GDM1 (cell line): ENCODE data around the gene IRF8.

Experiments used
- DNase-seq: peaks from one replicate; lab custom pipeline; 2025; lab: John Stamatoyannopoulos, UW

IRF8 gene

DNA sequence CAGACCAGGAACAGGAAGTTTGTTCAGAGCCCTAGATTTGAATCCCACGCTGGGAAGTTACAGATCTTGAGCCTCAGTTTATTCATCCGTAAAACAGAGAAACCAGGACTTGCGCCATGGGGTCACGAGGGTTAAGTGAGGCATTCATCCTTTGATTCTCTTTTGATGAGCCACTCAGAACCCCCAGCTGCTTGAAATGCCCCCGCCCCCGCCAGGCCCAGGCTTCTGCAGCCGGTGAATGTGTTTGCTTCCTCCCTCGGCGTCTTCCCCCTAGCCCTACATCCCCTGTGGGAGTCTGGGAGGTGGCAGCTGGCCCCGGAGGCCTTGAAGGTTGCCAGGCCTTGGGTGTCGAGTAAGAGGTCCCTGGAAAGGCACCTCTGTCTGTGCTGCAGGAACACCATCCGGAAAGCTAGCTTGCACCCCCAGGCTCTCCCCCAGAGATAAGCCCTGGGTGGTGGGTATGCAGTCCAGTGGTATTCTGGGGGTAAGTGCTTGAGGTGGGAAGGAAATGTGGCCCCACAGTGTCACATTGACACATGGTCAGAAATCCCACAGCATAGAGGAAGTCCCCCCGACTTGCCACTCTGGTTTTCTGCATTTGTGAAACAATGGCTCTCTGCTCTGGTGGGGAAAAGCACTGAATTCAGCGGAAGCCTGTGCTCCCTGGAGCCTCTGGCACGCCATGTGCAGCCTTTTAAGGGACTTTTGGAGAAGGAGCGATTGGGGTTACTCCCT, 14.9 kb downstream of the IRF8 start:
- no peak for DNase-seq

DNA sequence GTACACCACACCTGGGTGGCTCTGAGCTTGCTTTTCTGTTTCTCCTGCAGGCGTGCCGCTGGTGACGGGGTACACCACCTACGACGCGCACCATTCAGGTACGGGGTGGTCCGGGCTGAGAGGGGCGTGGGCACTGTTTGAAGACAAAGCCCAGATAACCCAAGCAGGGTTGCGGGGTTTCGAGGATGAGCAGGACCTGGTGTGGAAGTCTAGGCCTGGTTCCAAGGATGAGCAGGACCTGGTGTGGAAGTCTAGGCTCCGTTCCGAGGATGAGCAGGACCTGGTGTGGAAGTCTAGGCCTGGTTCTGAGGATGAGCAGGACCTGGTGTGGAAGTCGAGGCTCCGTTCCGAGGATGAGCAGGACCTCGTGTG, 15.4 kb downstream of the IRF8 start:
- no peak for DNase-seq

GRCh38 chr16:85915125-85915845, 16.3 kb downstream of the IRF8 start:
- DNase-seq: no peak

GRCh38 chr16:85916141-85916890, 17.4 kb downstream of the IRF8 start:
- no peak for DNase-seq

DNA sequence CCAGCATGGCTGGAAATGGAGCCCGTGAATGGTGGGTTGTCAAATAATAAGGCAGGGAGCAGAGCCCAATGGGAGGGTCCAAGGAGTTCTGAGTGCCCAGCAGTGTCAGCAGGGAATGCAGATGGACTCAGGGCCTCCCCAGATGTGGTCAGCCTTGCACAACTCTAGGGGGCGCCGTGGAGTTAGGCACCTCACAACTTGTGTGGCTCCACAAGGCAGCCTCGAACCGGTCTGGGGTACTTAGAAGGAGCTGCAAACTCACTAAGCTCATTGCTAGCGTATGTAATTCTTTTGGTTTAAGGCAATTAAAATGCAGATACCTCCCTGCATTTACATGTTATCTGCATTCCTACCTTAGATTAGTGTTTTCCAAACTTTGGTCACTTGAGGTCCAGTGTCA, 18.1 kb downstream of the IRF8 start:
- DNase-seq: no peak

GRCh38 chr16:85917959-85918358, 19.0 kb downstream of the IRF8 start:
- DNase-seq: no peak

DNA sequence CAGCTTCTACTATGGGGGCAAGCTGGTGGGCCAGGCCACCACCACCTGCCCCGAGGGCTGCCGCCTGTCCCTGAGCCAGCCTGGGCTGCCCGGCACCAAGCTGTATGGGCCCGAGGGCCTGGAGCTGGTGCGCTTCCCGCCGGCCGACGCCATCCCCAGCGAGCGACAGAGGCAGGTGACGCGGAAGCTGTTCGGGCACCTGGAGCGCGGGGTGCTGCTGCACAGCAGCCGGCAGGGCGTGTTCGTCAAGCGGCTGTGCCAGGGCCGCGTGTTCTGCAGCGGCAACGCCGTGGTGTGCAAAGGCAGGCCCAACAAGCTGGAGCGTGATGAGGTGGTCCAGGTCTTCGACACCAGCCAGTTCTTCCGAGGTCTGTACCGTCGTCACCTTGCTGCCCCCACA, 19.5 kb downstream of the IRF8 start:
- DNase-seq: no peak

- DNase-seq: no peak
Observed at GRCh38 chr16:85919271-85920267, 20.6 kb downstream of the IRF8 start.

DNA sequence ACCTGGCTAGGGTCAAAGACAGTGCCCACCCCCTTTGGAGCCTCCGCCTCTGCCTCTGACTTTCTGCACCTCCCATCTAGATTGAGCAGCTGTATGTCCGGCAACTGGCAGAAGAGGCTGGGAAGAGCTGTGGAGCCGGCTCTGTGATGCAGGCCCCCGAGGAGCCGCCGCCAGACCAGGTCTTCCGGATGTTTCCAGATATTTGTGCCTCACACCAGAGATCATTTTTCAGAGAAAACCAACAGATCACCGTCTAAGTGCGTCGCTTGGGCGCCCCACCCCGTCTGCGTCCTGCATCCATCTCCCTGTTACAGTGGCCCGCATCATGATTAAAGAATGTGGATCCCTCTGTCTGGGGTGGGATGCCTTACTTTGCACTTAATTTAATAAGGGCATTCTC, 22.1 kb downstream of the IRF8 start:
- DNase-seq: no peak

GRCh38 chr16:85923153-85924021, 24.4 kb downstream of the IRF8 start:
- no peak for DNase-seq

DNA sequence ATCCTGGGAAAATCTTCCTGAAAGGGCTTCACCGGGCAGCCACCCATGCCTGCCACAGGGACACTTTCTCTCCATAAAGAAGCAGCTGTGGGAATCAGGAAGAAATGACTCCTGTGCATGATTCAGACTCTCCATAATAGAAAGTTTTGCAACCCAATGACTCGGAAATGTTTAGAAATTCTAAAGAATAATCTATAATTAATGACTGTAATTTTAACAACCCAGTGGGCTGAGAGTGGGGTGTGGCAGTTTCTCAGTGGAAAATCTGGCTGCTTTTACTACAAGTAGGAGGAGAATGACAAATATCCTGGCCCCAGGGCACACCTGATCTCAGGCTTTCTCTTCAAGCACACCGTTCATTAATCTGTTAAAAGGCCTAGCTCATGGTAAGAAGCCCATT, 25.7 kb downstream of the IRF8 start:
- no peak for DNase-seq

- no peak for DNase-seq
Observed at GRCh38 chr16:85926370-85926769, 27.4 kb downstream of the IRF8 start.

- no peak for DNase-seq
Observed at GRCh38 chr16:85927371-85927770, 28.4 kb downstream of the IRF8 start.

- DNase-seq: no peak
Observed at GRCh38 chr16:85927959-85928358, 29.0 kb downstream of the IRF8 start.

DNA sequence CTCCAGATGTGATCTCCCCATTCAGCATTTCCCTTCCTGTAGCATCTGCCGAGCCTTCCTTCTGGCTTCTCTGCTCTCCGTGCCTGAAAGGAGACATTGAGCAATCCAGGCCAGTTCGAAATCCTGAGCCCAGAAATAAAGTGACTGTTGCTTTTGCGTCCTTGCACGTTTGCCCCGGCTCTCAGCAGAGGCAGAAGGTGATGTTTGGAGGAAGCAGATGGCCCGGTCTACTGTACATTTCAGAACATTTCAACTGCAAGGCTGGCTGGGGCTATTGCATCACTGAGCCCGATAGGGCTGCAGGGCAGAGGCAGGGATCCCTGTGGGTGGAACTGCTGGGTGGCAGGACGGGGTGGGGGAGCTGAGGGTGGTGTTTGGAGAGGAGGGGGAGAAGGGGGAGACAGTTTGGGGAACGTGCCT, 29.4 kb downstream of the IRF8 start:
- no peak for DNase-seq

- DNase-seq: no peak
Observed at GRCh38 chr16:85929259-85929721, 30.3 kb downstream of the IRF8 start.

DNA sequence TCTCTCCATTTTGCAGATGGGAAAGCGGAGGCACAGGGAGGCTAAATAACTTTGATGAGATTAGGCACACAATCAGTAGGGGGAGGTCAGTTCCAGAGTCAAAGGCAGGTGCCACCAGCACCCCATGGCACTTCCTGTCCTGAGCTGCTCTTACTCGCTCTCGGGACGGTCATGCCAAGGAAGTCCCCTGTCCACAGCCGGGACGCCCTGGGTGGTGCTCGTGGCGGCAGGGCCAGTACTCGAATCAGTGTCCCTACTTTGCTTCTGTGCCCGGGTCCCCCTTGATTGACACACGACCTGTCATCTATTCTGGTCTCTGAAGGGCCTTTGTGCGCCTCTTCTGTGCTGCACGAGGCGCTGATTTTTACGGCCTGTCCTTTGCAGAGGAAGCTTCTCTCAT, 31.3 kb downstream of the IRF8 start:
- DNase-seq: no peak

- DNase-seq: no peak
Observed at GRCh38 chr16:85931596-85932402, 32.8 kb downstream of the IRF8 start.

GRCh38 chr16:85934210-85934609, 35.2 kb downstream of the IRF8 start:
- DNase-seq: no peak
